ENCODE measurements around the gene BDH1. TPM values are rescaled to one million over a fixed set of nuclear protein-coding genes. Genes with fewer than 3 reads are reported as not detected.

Gene BDH1
- total RNA-seq, 2 donors from 2014 or later, result 32.5 to 49.0 TPM

GRCh38 chr3:197597335-197597734, 41.6 kb upstream of the BDH1 start:
- Mint-ChIP-seq H3K27ac (no peak overlapping the region), H3K4me1 (peaks cover 13% of the 10 kb centered on the region), H3K9me3 (peaks cover 2% of the 10 kb centered on the region), H3K4me3 (no peak overlapping the region), H3K27me3 (ENCODE audit: insufficient read depth) (peaks cover 1% of the 10 kb centered on the region), H3K36me3 (ENCODE audit: low read depth) (peaks cover 7% of the 10 kb centered on the region)
- H3K4me3 ChIP-seq (ENCODE audit: low read length), result no peak overlapping the region
- no peaks in the 10 kb centered on the region for H3K36me3 ChIP-seq (ENCODE audit: control insufficient read depth, insufficient read depth, low read length)
- H3K9me3 ChIP-seq (ENCODE audit: control insufficient read depth, low read length), result no peaks in the 10 kb centered on the region
- H3K9ac ChIP-seq (ENCODE audit: extremely low read depth, low read length, poor library complexity, severe bottlenecking), result no peak overlapping the region
- DNase-seq, result no peak
- H3K4me1 ChIP-seq (ENCODE audit: control insufficient read depth, insufficient read depth, low read length), result peaks cover 4% of the 10 kb centered on the region
- H3K27ac ChIP-seq (ENCODE audit: low read depth, low read length), result no peak overlapping the region
- no peak for TF ChIP-seq CTCF (conservative IDR thresholded peaks at IDR 0.05)
- 87 to 91% methylated on average over 4 of the region's 4 CpGs for WGBS, 2 experiments (ENCODE audit: insufficient coverage in 1 of 2, insufficient read length in 1 of 2)
- no peaks in the 10 kb centered on the region for H3K27me3 ChIP-seq (ENCODE audit: control insufficient read depth, insufficient read depth, low read length, poor library complexity, severe bottlenecking)

GRCh38 chr3:197595470-197596185, 39.9 kb upstream of the BDH1 start:
- H3K4me1 Mint-ChIP-seq, result peaks cover 20% of the 10 kb centered on the region
- Histone ChIP-seq H3K27me3 (ENCODE audit: control insufficient read depth, insufficient read depth, low read length, poor library complexity, severe bottlenecking) (no peaks in the 10 kb centered on the region), H3K9ac (ENCODE audit: extremely low read depth, low read length, poor library complexity, severe bottlenecking) (no peak overlapping the region), H3K9me3 (ENCODE audit: control insufficient read depth, low read length) (no peaks in the 10 kb centered on the region), H3K4me3 (ENCODE audit: low read length) (no peak overlapping the region), H3K4me1 (ENCODE audit: control insufficient read depth, insufficient read depth, low read length) (peaks cover 6% of the 10 kb centered on the region), H3K27ac (ENCODE audit: low read depth, low read length) (no peak overlapping the region), H3K36me3 (ENCODE audit: control insufficient read depth, insufficient read depth, low read length) (no peaks in the 10 kb centered on the region)
- H3K27ac Mint-ChIP-seq, result no peak overlapping the region
- TF ChIP-seq CTCF (conservative IDR thresholded peaks at IDR 0.05), result no peak
- peaks cover 1% of the 10 kb centered on the region for H3K27me3 Mint-ChIP-seq (ENCODE audit: insufficient read depth)
- WGBS, 2 experiments (ENCODE audit: insufficient coverage in 1 of 2, insufficient read length in 1 of 2), result 87 to 88% methylated on average over 12 of the region's 12 CpGs
- no peak overlapping the region for H3K4me3 Mint-ChIP-seq
- H3K36me3 Mint-ChIP-seq (ENCODE audit: low read depth), result no peaks in the 10 kb centered on the region
- H3K9me3 Mint-ChIP-seq, result no peaks in the 10 kb centered on the region
- DNase-seq, result no peak

- Histone ChIP-seq H3K4me3 (ENCODE audit: low read length) (no peak overlapping the region), H3K9me3 (ENCODE audit: control insufficient read depth, low read length) (no peaks in the 10 kb centered on the region), H3K27me3 (ENCODE audit: control insufficient read depth, insufficient read depth, low read length, poor library complexity, severe bottlenecking) (no peaks in the 10 kb centered on the region), H3K36me3 (ENCODE audit: control insufficient read depth, insufficient read depth, low read length) (no peaks in the 10 kb centered on the region), H3K27ac (ENCODE audit: low read depth, low read length) (no peak overlapping the region), H3K4me1 (ENCODE audit: control insufficient read depth, insufficient read depth, low read length) (peaks cover 8% of the 10 kb centered on the region), H3K9ac (ENCODE audit: extremely low read depth, low read length, poor library complexity, severe bottlenecking) (no peak overlapping the region)
- 93 to 96% methylated on average over 9 of the region's 9 CpGs for WGBS, 2 experiments (ENCODE audit: insufficient coverage in 1 of 2, insufficient read length in 1 of 2)
- H3K27me3 Mint-ChIP-seq (ENCODE audit: insufficient read depth), result peaks cover 1% of the 10 kb centered on the region
- no peak for TF ChIP-seq CTCF (conservative IDR thresholded peaks at IDR 0.05)
- peaks cover 26% of the 10 kb centered on the region for H3K4me1 Mint-ChIP-seq
- no peak overlapping the region for H3K27ac Mint-ChIP-seq
- no peak overlapping the region for H3K4me3 Mint-ChIP-seq
- no peak for DNase-seq
- no peaks in the 10 kb centered on the region for H3K9me3 Mint-ChIP-seq
- no peaks in the 10 kb centered on the region for H3K36me3 Mint-ChIP-seq (ENCODE audit: low read depth)
Observed at GRCh38 chr3:197593046-197593380, 37.2 kb upstream of the BDH1 start.

All from endodermal cell (in vitro differentiated cells).